ENCODE results near the gene SUN1.

DNA sequence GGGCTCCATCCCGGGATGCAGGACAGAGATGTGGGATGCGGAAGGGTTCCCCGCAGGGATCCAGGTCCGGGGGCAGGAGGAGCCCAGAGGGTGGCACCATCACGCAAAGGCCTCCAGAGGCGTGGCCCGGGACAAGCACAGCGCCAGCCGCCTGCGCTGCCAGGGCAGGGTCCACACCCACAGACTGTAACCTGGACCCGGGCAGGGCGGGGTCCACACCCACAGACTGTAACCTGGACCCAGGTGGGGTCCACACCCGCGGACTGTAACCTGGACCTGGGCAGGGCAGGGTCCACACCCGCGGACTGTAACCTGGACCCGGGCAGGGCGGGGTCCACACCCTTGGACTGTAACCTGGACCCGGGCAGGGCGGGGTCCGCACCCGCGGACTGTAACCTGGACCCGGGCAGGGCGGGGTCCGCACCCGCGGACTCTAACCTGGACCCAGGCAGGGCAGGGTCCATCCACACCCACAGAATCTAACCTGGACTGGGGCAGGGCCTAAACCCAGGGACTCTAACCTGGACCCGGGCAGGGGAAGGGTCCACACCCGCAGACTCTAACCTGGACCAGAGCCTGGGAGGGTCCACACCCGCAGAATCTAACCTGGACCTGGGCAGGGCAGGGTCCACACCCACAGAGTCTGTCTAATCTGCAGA lies 37.5 kb upstream of the SUN1 start:
- TF ChIP-seq, protein P1, sequence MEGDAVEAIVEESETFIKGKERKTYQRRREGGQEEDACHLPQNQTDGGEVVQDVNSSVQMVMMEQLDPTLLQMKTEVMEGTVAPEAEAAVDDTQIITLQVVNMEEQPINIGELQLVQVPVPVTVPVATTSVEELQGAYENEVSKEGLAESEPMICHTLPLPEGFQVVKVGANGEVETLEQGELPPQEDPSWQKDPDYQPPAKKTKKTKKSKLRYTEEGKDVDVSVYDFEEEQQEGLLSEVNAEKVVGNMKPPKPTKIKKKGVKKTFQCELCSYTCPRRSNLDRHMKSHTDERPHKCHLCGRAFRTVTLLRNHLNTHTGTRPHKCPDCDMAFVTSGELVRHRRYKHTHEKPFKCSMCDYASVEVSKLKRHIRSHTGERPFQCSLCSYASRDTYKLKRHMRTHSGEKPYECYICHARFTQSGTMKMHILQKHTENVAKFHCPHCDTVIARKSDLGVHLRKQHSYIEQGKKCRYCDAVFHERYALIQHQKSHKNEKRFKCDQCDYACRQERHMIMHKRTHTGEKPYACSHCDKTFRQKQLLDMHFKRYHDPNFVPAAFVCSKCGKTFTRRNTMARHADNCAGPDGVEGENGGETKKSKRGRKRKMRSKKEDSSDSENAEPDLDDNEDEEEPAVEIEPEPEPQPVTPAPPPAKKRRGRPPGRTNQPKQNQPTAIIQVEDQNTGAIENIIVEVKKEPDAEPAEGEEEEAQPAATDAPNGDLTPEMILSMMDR (IDR thresholded peaks at IDR 0.05): no peak
- no peak for TF ChIP-seq POLR2A (IDR thresholded peaks at IDR 0.05)

Measured in uterus (tissue), 2 donors.